Stimulated activated naive CD4-positive, alpha-beta T cell treated with Interleukin-2 at 50 U/mL for 16 hours (primary cell): Measurements from ENCODE around the gene CRB2.

ENCODE experiments used
- DNase-seq: peaks from one replicate; lab custom pipeline; 2025; lab: John Stamatoyannopoulos, UW

The CRB2 gene

GRCh38 chr9:123402981-123403509 is 47.0 kb downstream of the CRB2 start:
- no peak for DNase-seq

- no peak for DNase-seq
These were observed 50.0 kb downstream of the CRB2 start for GRCh38 chr9:123406016-123406415.

- DNase-seq, result no peak
These were observed 50.8 kb downstream of the CRB2 start for GRCh38 chr9:123406691-123407216.

- no peak for DNase-seq
These were observed 51.3 kb downstream of the CRB2 start for GRCh38 chr9:123407217-123407851.

- DNase-seq, result no peak
These were observed 52.6 kb downstream of the CRB2 start for GRCh38 chr9:123408313-123409262.

GRCh38 chr9:123410281-123410910 is 54.4 kb downstream of the CRB2 start:
- no peak for DNase-seq

GRCh38 chr9:123411191-123411590 is 55.2 kb downstream of the CRB2 start:
- no peak for DNase-seq

GRCh38 chr9:123411636-123412035 is 55.6 kb downstream of the CRB2 start:
- DNase-seq, result no peak

GRCh38 chr9:123412171-123412820 is 56.3 kb downstream of the CRB2 start:
- no peak for DNase-seq

GRCh38 chr9:123414204-123414603 is 58.2 kb downstream of the CRB2 start:
- no peak for DNase-seq

GRCh38 chr9:123414936-123415930 is 59.2 kb downstream of the CRB2 start:
- no peak for DNase-seq

GRCh38 chr9:123416176-123416575 is 60.2 kb downstream of the CRB2 start:
- no peak for DNase-seq

- DNase-seq, result no peak
These were observed 61.5 kb downstream of the CRB2 start for GRCh38 chr9:123417289-123418051.

- no peak for DNase-seq
These were observed 62.0 kb downstream of the CRB2 start for GRCh38 chr9:123418052-123418430.

GRCh38 chr9:123418506-123418905 is 62.5 kb downstream of the CRB2 start:
- DNase-seq, result no peak

GRCh38 chr9:123419091-123419490 is 63.1 kb downstream of the CRB2 start:
- no peak for DNase-seq

GRCh38 chr9:123419721-123420591 is 64.0 kb downstream of the CRB2 start:
- DNase-seq, result no peak

- DNase-seq, result no peak
These were observed 64.7 kb downstream of the CRB2 start for GRCh38 chr9:123420592-123421111.

GRCh38 chr9:123421186-123421585 is 65.2 kb downstream of the CRB2 start:
- DNase-seq, result no peak
